Spleen (tissue), 11 donors: ENCODE results near the gene SNCA. TPM values are rescaled to one million over a fixed set of nuclear protein-coding genes. Genes with fewer than 3 reads are reported as not detected.

Experiments
- DNase-seq: peaks from one replicate; pipeline ENCODE4 v3.0.0-alpha.2; 2020
- H3K27ac ChIP-seq, 8 donors: fragments of 200-600 bp; sonication (generic) in 7 of 8; 1 replicate in 4 of 8; 2 replicates in 4 of 8; pipeline versions ENCODE4 v1.5.0 to v1.8.0; 2016 to 2021; ENCODE audit warnings: inconsistent platforms in 4 of 8, mild to moderate bottlenecking in 4 of 8, moderate library complexity in 1 of 8
- H3K27me3 ChIP-seq, 7 donors: fragments of 200-600 bp; sonication (generic) in 6 of 7; replicated peaks in 1 of 7; 1 replicate in 4 of 7; 2 replicates in 3 of 7; pipeline versions ENCODE4 v1.5.0 to v1.8.0; 2016 to 2021; ENCODE audit warnings: inconsistent platforms in 3 of 7, mild to moderate bottlenecking in 1 of 7
- H3K36me3 ChIP-seq, 6 donors: fragments of 200-600 bp; sonication (generic) in 5 of 6; 1 replicate in 4 of 6; 2 replicates in 2 of 6; pipeline versions ENCODE4 v1.5.0 to v1.8.0; 2016 to 2021; ENCODE audit warnings: inconsistent platforms in 2 of 6
- H3K4me1 ChIP-seq, 6 donors: fragments of 200-600 bp; sonication (generic) in 5 of 6; 1 replicate in 3 of 6; 2 replicates in 3 of 6; pipeline versions ENCODE4 v1.5.0 to v1.8.0; 2016 to 2021; ENCODE audit warnings: inconsistent platforms in 3 of 6
- H3K4me3 ChIP-seq, 8 donors: fragments of 200-600 bp; sonication (generic) in 7 of 8; 1 replicate in 4 of 8; 2 replicates in 4 of 8; pipeline versions ENCODE4 v1.5.0 to v1.8.0; 2016 to 2021; ENCODE audit warnings: inconsistent platforms in 4 of 8, mild to moderate bottlenecking in 4 of 8, moderate library complexity in 2 of 8
- H3K9me3 ChIP-seq, 8 donors: fragments of 200-600 bp; sonication (generic) in 7 of 8; 1 replicate in 4 of 8; 2 replicates in 4 of 8; pipeline versions ENCODE4 v1.5.0 to v1.8.0; 2016 to 2021; ENCODE audit warnings: inconsistent platforms in 4 of 8
- POLR2A ChIP-seq, 3 donors: fragments of 450-650 bp; IDR thresholded peaks; one replicate each; pipeline ENCODE4 v1.5.1; 2017; ENCODE audit warnings: antibody characterized with exemption in 3 of 3, mild to moderate bottlenecking in 1 of 3
- POLR2AphosphoS5 ChIP-seq, 3 donors: sonication (generic); formaldehyde crosslinking; IDR thresholded peaks; one replicate each; pipeline ENCODE4 v1.5.1; 2017; ENCODE audit warnings: antibody characterized with exemption in 3 of 3
- WGBS, 5 donors: extraction: QIAGEN DNeasy Blood & Tissue Kit in 3 of 5; methylation state at CpG; one replicate each; pipeline versions ENCODE4 v1.1.5 to v1.1.7; 2013 to 2018; 5-methylcytosine and 5-hydroxymethylcytosine counted together
- intact Hi-C: fragments of 100-400 bp; cut with DNase I; formaldehyde crosslinking; loops from one replicate; pipeline ENCODE4 v1.15.0; 2023; ENCODE audit warnings: low total_unique reads
- polyA plus RNA-seq, 3 donors: library from polyadenylated mRNA; stranded (reverse); fragments of 200-250 nt; gene quantifications; one replicate each; pipeline ENCODE4 v1.2.1, GENCODE V29; 2013
- total RNA-seq, 7 donors: library from RNA; depleted of rRNA in 3 of 7; stranded (reverse); fragments of >200 nt in 3 of 7; fragmentation: NEBNext Ultra II Directional in 4 of 7; extraction: Animal tissue kit (Norgen Biotek cat#: 25700) in 4 of 7; gene quantifications; one replicate each; pipeline versions ENCODE4 v1.1.0 to v1.2.1, GENCODE V29; 2016 to 2021
- TF ChIP-seq, protein P1 (sequence below), 11 experiments: fragments of 200-600 bp in 7 of 11; fragments of 450-650 bp in 4 of 11; sonication (generic) in 4 of 11; IDR thresholded peaks in 8 of 11; conservative IDR thresholded peaks in 3 of 11; 1 replicate in 7 of 11; 2 replicates in 4 of 11; pipeline versions ENCODE4 v1.4.0 to v1.8.0; 2016 to 2021; ENCODE audit warnings: antibody characterized with exemption in 11 of 11, inconsistent platforms in 4 of 11, mild to moderate bottlenecking in 1 of 11
- donor health status: healthy with polysubstance abuse.
- donor health status: DM: no; HTN: no; CAD: no; lungs with moderate emphysema.
- donor health status: DM: no; HTN: no; CAD: no.
- donor health status: Bipolar disorder and iron deficiency.
- donor health status: healthy.
- donor health status: DM: no; HTN: no; CAD: no.
- donor health status: DM: yes; HTN: yes; CAD: no.

Gene SNCA
- total and polyA plus RNA-seq, 10 donors = 1.7 to 86.5 (median 10.4) TPM

DNA sequence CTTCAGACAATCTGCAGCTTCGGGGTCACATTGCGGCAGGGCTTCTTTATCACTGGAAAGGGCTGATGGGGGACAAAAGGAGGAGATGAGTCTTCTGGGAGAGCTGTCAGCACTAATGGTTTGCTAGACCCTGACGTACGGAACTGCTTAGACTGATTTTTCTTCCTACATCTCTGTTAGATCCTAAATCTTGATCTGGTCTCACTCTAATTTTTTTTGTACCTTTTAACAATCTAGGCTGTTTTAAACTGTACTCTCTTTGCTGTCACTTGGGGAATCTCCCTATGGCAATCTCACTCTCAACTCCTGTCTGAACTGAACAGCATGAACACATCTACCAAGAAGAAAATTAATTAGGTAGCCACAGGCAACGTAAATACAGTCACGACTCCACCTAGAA, 120.1 kb downstream of the SNCA start:
- Histone ChIP-seq H3K36me3 (no peaks in the 10 kb centered on the region), H3K9me3 (no peaks in the 10 kb centered on the region), H3K27me3 (no peaks in the 10 kb centered on the region), H3K27ac (no peak overlapping the region), H3K4me3 (no peak overlapping the region), H3K4me1 (no peaks in the 10 kb centered on the region)
- TF ChIP-seq POLR2A (IDR thresholded peaks at IDR 0.05) (no peak), POLR2AphosphoS5 (IDR thresholded peaks at IDR 0.05) (no peak)
- TF ChIP-seq, protein P1, sequence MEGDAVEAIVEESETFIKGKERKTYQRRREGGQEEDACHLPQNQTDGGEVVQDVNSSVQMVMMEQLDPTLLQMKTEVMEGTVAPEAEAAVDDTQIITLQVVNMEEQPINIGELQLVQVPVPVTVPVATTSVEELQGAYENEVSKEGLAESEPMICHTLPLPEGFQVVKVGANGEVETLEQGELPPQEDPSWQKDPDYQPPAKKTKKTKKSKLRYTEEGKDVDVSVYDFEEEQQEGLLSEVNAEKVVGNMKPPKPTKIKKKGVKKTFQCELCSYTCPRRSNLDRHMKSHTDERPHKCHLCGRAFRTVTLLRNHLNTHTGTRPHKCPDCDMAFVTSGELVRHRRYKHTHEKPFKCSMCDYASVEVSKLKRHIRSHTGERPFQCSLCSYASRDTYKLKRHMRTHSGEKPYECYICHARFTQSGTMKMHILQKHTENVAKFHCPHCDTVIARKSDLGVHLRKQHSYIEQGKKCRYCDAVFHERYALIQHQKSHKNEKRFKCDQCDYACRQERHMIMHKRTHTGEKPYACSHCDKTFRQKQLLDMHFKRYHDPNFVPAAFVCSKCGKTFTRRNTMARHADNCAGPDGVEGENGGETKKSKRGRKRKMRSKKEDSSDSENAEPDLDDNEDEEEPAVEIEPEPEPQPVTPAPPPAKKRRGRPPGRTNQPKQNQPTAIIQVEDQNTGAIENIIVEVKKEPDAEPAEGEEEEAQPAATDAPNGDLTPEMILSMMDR (IDR thresholded peaks at IDR 0.05 in 8 of 11, conservative IDR thresholded peaks at IDR 0.05 in 3 of 11) = no peak
- intact Hi-C loops = no loop called here
- no peak for DNase-seq
- WGBS, 5 donors = 79 to 88% (median 83%) methylated on average over 6 of the region's 6 CpGs

GRCh38 chr4:89715631-89716030, 121.3 kb downstream of the SNCA start:
- no peaks in the 10 kb centered on the region for H3K36me3 ChIP-seq
- H3K9me3 ChIP-seq = no peaks in the 10 kb centered on the region
- H3K4me1 ChIP-seq = no peaks in the 10 kb centered on the region
- no peak overlapping the region for H3K4me3 ChIP-seq
- DNase-seq = no peak
- no peaks in the 10 kb centered on the region for H3K27me3 ChIP-seq
- 95 to 98% (median 96%) methylated on average over 1 of the region's 1 CpG for WGBS, 5 donors
- intact Hi-C loops = no loop called here
- no peak overlapping the region for H3K27ac ChIP-seq
- no peak for TF ChIP-seq POLR2A (IDR thresholded peaks at IDR 0.05)
- TF ChIP-seq, protein P1 (IDR thresholded peaks at IDR 0.05 in 8 of 11, conservative IDR thresholded peaks at IDR 0.05 in 3 of 11) = no peak

GRCh38 chr4:89712827-89713226, 124.1 kb downstream of the SNCA start:
- WGBS, 5 donors = 90 to 98% (median 93%) methylated on average over 4 of the region's 4 CpGs
- H3K27ac ChIP-seq = no peak overlapping the region
- no peaks in the 10 kb centered on the region for H3K9me3 ChIP-seq
- TF ChIP-seq POLR2A (IDR thresholded peaks at IDR 0.05) = no peak
- TF ChIP-seq POLR2AphosphoS5 (IDR thresholded peaks at IDR 0.05) = no peak
- TF ChIP-seq, protein P1 (IDR thresholded peaks at IDR 0.05 in 8 of 11, conservative IDR thresholded peaks at IDR 0.05 in 3 of 11) = no peak
- H3K4me1 ChIP-seq = no peaks in the 10 kb centered on the region
- H3K36me3 ChIP-seq = no peaks in the 10 kb centered on the region
- no peak overlapping the region for H3K4me3 ChIP-seq
- intact Hi-C loops = no loop called here
- no peak for DNase-seq
- no peaks in the 10 kb centered on the region for H3K27me3 ChIP-seq

DNA sequence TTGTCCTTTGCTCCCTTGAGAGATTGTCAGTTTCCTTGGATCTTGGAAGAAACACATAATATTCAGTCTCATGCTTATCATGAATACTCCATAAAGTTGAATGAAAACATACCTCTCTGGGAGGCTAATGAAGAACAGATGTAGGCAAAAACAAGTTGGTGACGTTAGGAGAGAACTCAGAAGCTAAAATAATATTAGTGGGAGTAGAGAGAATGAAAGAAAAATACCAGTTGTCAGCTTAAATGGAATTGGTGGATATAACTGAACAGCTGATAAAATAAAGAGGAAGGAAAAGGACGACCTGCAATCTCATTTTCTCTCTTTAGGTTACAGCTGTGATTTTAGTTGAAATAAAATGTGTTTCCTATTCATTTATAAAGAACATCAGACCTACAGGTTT, 124.8 kb downstream of the SNCA start:
- no peaks in the 10 kb centered on the region for H3K36me3 ChIP-seq

More for the DNA sequence above, 124.8 kb downstream of the SNCA start:
- TF ChIP-seq POLR2A (IDR thresholded peaks at IDR 0.05) (no peak), POLR2AphosphoS5 (IDR thresholded peaks at IDR 0.05) (no peak)
- TF ChIP-seq, protein P1 (IDR thresholded peaks at IDR 0.05 in 8 of 11, conservative IDR thresholded peaks at IDR 0.05 in 3 of 11) = no peak
- Histone ChIP-seq H3K4me3 (no peak overlapping the region), H3K9me3 (no peaks in the 10 kb centered on the region), H3K27ac (no peak overlapping the region), H3K4me1 (no peaks in the 10 kb centered on the region), H3K27me3 (no peaks in the 10 kb centered on the region)
- WGBS, 5 donors = 20 to 38% (median 23%) methylated on average over 2 of the region's 2 CpGs
- no peak for DNase-seq
- intact Hi-C loops = no loop called here
